SH-SY5Y (cell line): ENCODE results near the gene SIRT7.

Experiments used
- GATA2 ChIP-seq: IDR thresholded peaks from 2 replicates; pipeline ENCODE4 v1.6.1; 2011; ENCODE audit warnings: mild to moderate bottlenecking, low read depth, low read length
- GATA3 ChIP-seq: IDR thresholded peaks from 2 replicates; pipeline ENCODE4 v1.6.1; 2011; ENCODE audit warnings: low read depth, mild to moderate bottlenecking, low read length, moderate library complexity

The SIRT7 gene

GRCh38 chr17:81941484-81942166, 23.6 kb upstream of the SIRT7 start:
- TF ChIP-seq GATA2 (no peak), GATA3 (no peak)

DNA sequence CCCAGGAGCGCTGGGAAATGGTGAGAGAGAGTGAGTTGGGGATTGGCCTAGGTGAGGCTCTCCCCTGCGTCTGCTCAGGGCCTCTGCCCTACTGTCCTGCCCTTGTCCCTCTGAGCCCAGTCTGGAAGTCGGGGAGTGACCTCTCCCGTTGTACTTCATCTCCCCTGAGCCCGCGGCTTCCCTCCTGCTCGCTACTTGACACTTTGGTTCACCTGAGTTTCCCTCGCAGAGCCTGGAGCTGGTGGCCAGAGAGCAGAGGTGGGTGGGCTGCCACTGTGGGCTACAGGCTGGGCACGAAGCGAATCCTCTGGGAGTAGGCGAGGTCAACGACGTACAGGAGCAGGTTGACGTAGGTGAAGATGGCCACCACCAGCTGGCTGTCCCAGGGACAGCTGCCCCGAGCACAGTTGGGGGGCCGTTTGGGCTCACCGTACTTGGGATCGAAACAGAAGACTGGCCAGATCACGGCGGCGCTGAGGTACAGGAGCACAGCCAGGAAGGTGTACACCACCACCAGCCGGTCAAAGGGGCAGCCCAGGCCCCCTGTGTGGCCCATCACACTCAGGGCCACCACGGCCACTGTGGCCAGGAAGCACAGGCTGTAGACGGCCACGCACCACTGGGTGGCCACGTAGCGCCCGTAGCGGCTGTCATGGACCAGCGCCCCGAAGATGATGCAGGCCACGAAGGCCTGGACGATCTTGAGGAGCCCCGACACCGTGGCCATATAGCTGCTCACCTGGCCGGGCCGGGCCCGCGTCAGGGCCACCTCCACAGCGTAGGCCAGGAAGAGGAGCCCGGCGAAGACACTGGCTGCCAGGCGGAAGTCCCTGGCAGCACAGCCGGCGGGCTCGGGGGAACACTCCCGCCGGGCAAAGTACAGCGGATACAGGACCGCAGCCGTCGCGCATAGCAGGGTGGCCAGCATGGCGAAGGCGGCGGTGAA, 22.8 kb upstream of the SIRT7 start:
- no peak for TF ChIP-seq GATA3
- TF ChIP-seq GATA2, result no peak

- no peak for TF ChIP-seq GATA2
- no peak for TF ChIP-seq GATA3
These were observed 22.0 kb upstream of the SIRT7 start for GRCh38 chr17:81939881-81940385.

GRCh38 chr17:81939218-81939617, 21.2 kb upstream of the SIRT7 start:
- no peak for TF ChIP-seq GATA3
- TF ChIP-seq GATA2, result no peak

DNA sequence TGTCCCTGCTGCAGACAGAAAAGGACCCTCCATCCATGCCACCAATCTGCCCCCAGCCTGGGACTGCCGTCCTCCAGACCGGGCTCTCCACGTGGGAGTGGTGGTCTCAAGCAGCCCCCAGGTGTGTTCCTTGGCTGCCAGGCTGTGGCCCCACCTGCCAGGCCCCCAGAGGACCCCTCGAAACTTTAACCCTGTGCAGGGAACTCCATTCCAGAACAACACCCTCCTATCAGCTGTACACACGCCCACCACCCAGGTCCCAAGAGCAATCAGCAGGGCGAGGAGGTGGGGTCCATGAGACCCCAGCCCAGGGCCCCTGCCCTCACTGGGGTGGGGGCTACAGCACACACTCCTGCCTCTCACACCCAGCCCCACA, 17.7 kb upstream of the SIRT7 start:
- TF ChIP-seq GATA2, result no peak
- no peak for TF ChIP-seq GATA3

- TF ChIP-seq GATA2 (no peak), GATA3 (no peak)
These were observed 17.1 kb upstream of the SIRT7 start for GRCh38 chr17:81934850-81935708.

- TF ChIP-seq GATA3 (no peak), GATA2 (no peak)
These were observed 16.3 kb upstream of the SIRT7 start for GRCh38 chr17:81934098-81934757.

- no peak for TF ChIP-seq GATA3
- TF ChIP-seq GATA2, result no peak
These were observed 15.3 kb upstream of the SIRT7 start for GRCh38 chr17:81933178-81933699.

- TF ChIP-seq GATA3, result no peak
- TF ChIP-seq GATA2, result no peak
These were observed 14.5 kb upstream of the SIRT7 start for GRCh38 chr17:81932333-81932983.

DNA sequence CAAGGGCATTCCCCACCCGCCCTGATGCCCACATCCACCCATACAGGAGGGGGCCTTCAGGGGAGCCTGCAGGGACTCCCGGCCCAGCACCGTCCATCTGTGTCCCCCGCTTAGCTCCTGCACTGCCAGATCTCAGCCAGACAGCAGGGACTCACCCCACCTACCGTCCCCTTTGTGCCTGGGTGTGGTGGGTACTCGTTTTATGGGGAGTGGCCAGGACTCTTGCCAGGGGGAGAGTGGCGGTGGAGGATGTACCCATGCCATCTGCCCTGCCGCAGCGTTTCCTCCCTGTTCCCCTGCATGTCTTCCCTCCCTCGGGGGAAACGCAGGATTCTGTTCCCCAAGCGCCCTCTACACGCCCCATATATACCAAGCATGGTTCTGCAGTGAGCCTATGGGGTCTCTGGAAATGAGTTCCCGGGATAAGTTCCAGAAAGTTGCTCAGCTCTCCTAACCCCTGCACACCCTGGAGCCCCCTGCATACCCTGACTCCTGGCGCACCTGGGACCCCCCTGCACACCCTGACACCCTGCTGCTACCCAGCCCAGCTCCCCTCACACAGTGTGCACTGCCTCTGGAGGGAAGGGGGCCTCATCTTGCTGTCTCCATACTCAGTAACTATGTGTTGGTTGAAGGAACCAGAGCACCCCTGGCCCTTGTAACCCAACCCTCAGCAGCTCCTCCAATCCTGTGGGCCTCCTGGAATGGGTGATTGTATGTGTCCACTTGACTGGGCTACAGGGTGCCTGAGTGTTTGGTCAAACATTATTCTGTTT, 13.8 kb upstream of the SIRT7 start:
- TF ChIP-seq GATA2, result no peak
- no peak for TF ChIP-seq GATA3

DNA sequence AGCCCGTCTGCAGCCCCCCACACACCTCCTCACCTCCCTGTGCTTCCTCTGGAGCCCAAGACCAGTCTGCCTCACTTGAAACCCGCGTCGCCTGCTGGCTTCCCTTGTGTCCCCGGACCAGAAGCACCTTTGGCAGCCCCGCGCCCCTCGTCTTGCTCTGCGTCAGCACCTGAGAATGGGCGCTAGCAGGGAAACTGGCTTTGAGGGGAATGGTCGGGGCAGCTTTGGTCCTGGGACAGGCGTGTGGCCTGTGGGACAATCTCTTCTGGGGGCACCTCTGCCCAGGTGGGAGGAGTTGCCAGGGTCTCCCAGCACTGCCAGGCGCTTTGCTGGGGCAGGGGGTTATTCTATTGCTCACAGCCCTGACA, 13.2 kb upstream of the SIRT7 start:
- TF ChIP-seq GATA2 (no peak), GATA3 (no peak)

- TF ChIP-seq GATA2, result no peak
- TF ChIP-seq GATA3, result no peak
These were observed 12.5 kb upstream of the SIRT7 start for GRCh38 chr17:81930142-81931125.
